CD4-positive, alpha-beta memory T cell (primary cell): ENCODE data around the gene MAB21L4. TPM values are rescaled to one million over a fixed set of nuclear protein-coding genes. Genes with fewer than 3 reads are reported as not detected.

Experiments used
- CTCF ChIA-PET: fragments of 350-600 bp; sonication (Branson Sonifier 250); formaldehyde crosslinking; loops from one replicate; lab custom pipeline; 2021; ENCODE audit warnings: inconsistent platforms; ENCODE audit not compliant: partially characterized antibody; lab: Charles Lee
- POLR2A ChIA-PET: fragments of 350-600 bp; sonication (Branson Sonifier 250); formaldehyde crosslinking; loops from one replicate; lab custom pipeline; 2021; ENCODE audit not compliant: partially characterized antibody; lab: Charles Lee
- DNase-seq, 5 donors: peaks; one replicate each; pipeline versions ENCODE4 v3.0.0 to v3.0.0-alpha.2; 2020 to 2022; ENCODE audit warnings: mixed read lengths in 1 of 5
- H3K27ac ChIP-seq: one replicate; pipeline ENCODE4 v1.7.0; 2013; ENCODE audit warnings: low read depth, low read length
- H3K27me3 ChIP-seq: 2 replicates; pipeline ENCODE4 v1.7.0; 2013; ENCODE audit warnings: mild to moderate bottlenecking, low read length, moderate library complexity; ENCODE audit not compliant: insufficient read depth
- H3K36me3 ChIP-seq: 2 replicates; pipeline ENCODE4 v1.7.0; 2013; ENCODE audit warnings: mild to moderate bottlenecking, low read length, moderate library complexity; ENCODE audit not compliant: insufficient read depth
- H3K4me1 ChIP-seq: 2 replicates; pipeline ENCODE4 v1.7.0; 2013; ENCODE audit warnings: mild to moderate bottlenecking, low read length, moderate library complexity; ENCODE audit not compliant: insufficient read depth
- H3K4me3 ChIP-seq, 2 donors: one replicate each; pipeline ENCODE4 v1.7.0; 2013; ENCODE audit warnings: low read length in 2 of 2, mild to moderate bottlenecking in 1 of 2
- H3K9me3 ChIP-seq, 2 donors: one replicate each; pipeline ENCODE4 v1.7.0; 2013; ENCODE audit warnings: low read length in 2 of 2, control low read depth in 1 of 2; ENCODE audit not compliant: control insufficient read depth in 1 of 2
- H3K27ac Mint-ChIP-seq, 7 donors: one replicate each; pipeline ENCODE4 v1.8.0; 2020 to 2021; ENCODE audit warnings: mixed read lengths in 7 of 7, mild to moderate bottlenecking in 6 of 7, inconsistent platforms in 3 of 7, moderate library complexity in 3 of 7
- H3K27me3 Mint-ChIP-seq, 2 donors: one replicate each; pipeline ENCODE4 v1.8.0; 2020 to 2021; ENCODE audit warnings: mixed read lengths in 2 of 2
- H3K36me3 Mint-ChIP-seq, 2 donors: one replicate each; pipeline ENCODE4 v1.8.0; 2020 to 2021; ENCODE audit warnings: mixed read lengths in 2 of 2, inconsistent platforms in 1 of 2, mild to moderate bottlenecking in 1 of 2
- H3K4me1 Mint-ChIP-seq, 4 donors: one replicate each; pipeline ENCODE4 v1.8.0; 2020 to 2021; ENCODE audit warnings: mixed read lengths in 4 of 4, mild to moderate bottlenecking in 1 of 4
- H3K4me3 Mint-ChIP-seq, 8 donors: one replicate each; pipeline ENCODE4 v1.8.0; 2020 to 2021; ENCODE audit warnings: mixed read lengths in 8 of 8, mild to moderate bottlenecking in 7 of 8, moderate library complexity in 6 of 8, inconsistent platforms in 3 of 8
- H3K9me3 Mint-ChIP-seq, 8 donors: one replicate each; pipeline ENCODE4 v1.8.0; 2020 to 2021; ENCODE audit warnings: mixed read lengths in 8 of 8, mild to moderate bottlenecking in 5 of 8, inconsistent platforms in 3 of 8, moderate library complexity in 1 of 8
- intact Hi-C: fragments of 100-400 bp; cut with micrococcal nuclease; formaldehyde crosslinking; loops from one replicate; pipeline ENCODE4 v1.15.1; 2023
- polyA plus RNA-seq, 2 donors: library from polyadenylated mRNA; unstranded; fragments of 300-500 nt; fragmentation: Illumina TruSeq; gene quantifications; one replicate each; pipeline ENCODE4 v1.2.3, GENCODE V29; 2021
- total RNA-seq, 2 experiments: library from RNA; stranded (reverse); gene quantifications; one replicate each; pipeline ENCODE4 v1.2.3, GENCODE V29; 2021

Gene MAB21L4
- total and polyA plus RNA-seq, 4 experiments from 2014 or later = not detected

- DNase-seq = no peak
- H3K9me3 ChIP-seq = no peaks in the 10 kb centered on the region
- H3K36me3 Mint-ChIP-seq = no peaks in the 10 kb centered on the region
- H3K27ac Mint-ChIP-seq = no peak overlapping the region
- intact Hi-C loops = no loop called here
- H3K4me3 Mint-ChIP-seq = no peak overlapping the region
- H3K36me3 ChIP-seq = no peaks in the 10 kb centered on the region
- H3K4me3 ChIP-seq = no peak overlapping the region
- POLR2A ChIA-PET = no interaction called here
- H3K27me3 ChIP-seq = no peaks in the 10 kb centered on the region
- no peaks in the 10 kb centered on the region for H3K4me1 ChIP-seq
- H3K27ac ChIP-seq = no peak overlapping the region
- H3K4me1 Mint-ChIP-seq = no peaks in the 10 kb centered on the region
- CTCF ChIA-PET = no interaction called here
- H3K9me3 Mint-ChIP-seq = no peaks in the 10 kb centered on the region
- H3K27me3 Mint-ChIP-seq = peaks cover 0 to 2% of the 10 kb centered on the region in 2 donors
These were observed 26.5 kb upstream of the MAB21L4 start for GRCh38 chr2:240922245-240922981.

- Histone ChIP-seq H3K4me1 (no peaks in the 10 kb centered on the region), H3K4me3 (no peak overlapping the region), H3K36me3 (no peaks in the 10 kb centered on the region), H3K27me3 (no peaks in the 10 kb centered on the region), H3K9me3 (no peaks in the 10 kb centered on the region), H3K27ac (no peak overlapping the region)
- DNase-seq = no peak
- intact Hi-C loops = no loop called here
- Mint-ChIP-seq H3K9me3 (no peaks in the 10 kb centered on the region), H3K36me3 (no peaks in the 10 kb centered on the region), H3K27me3 (peaks cover 0 to 3% of the 10 kb centered on the region in 2 donors), H3K4me3 (no peak overlapping the region), H3K4me1 (no peaks in the 10 kb centered on the region), H3K27ac (no peak overlapping the region)
- POLR2A ChIA-PET = no interaction called here
- CTCF ChIA-PET = no interaction called here
These were observed 26.0 kb upstream of the MAB21L4 start for GRCh38 chr2:240921995-240922244.

GRCh38 chr2:240921311-240921994, 25.5 kb upstream of the MAB21L4 start:
- H3K36me3 ChIP-seq = no peaks in the 10 kb centered on the region
- no peaks in the 10 kb centered on the region for H3K9me3 Mint-ChIP-seq
- H3K4me3 ChIP-seq = no peak overlapping the region
- POLR2A ChIA-PET = no interaction called here
- H3K27ac ChIP-seq = no peak overlapping the region
- no peaks in the 10 kb centered on the region for H3K9me3 ChIP-seq
- H3K36me3 Mint-ChIP-seq = no peaks in the 10 kb centered on the region
- CTCF ChIA-PET = no interaction called here
- intact Hi-C loops = no loop called here
- no peak for DNase-seq
- no peaks in the 10 kb centered on the region for H3K27me3 ChIP-seq
- H3K4me3 Mint-ChIP-seq = no peak overlapping the region
- no peaks in the 10 kb centered on the region for H3K4me1 ChIP-seq
- peaks cover 0 to 3% of the 10 kb centered on the region in 2 donors for H3K27me3 Mint-ChIP-seq
- no peaks in the 10 kb centered on the region for H3K4me1 Mint-ChIP-seq
- no peak overlapping the region for H3K27ac Mint-ChIP-seq

GRCh38 chr2:240920783-240921231, 24.9 kb upstream of the MAB21L4 start:
- no peak for DNase-seq
- H3K27ac Mint-ChIP-seq = no peak overlapping the region
- H3K9me3 ChIP-seq = no peaks in the 10 kb centered on the region
- H3K4me1 Mint-ChIP-seq = no peaks in the 10 kb centered on the region
- H3K9me3 Mint-ChIP-seq = no peaks in the 10 kb centered on the region
- H3K4me3 ChIP-seq = no peak overlapping the region
- CTCF ChIA-PET = no interaction called here
- H3K27me3 ChIP-seq = no peaks in the 10 kb centered on the region
- intact Hi-C loops = no loop called here
- no peaks in the 10 kb centered on the region for H3K4me1 ChIP-seq
- no peaks in the 10 kb centered on the region for H3K36me3 ChIP-seq
- H3K27ac ChIP-seq = no peak overlapping the region
- H3K27me3 Mint-ChIP-seq = peaks cover 0 to 3% of the 10 kb centered on the region in 2 donors
- H3K36me3 Mint-ChIP-seq = no peaks in the 10 kb centered on the region
- H3K4me3 Mint-ChIP-seq = no peak overlapping the region
- POLR2A ChIA-PET = no interaction called here

GRCh38 chr2:240919786-240920782, 24.1 kb upstream of the MAB21L4 start:
- H3K27ac ChIP-seq = no peak overlapping the region
- no peak overlapping the region for H3K4me3 Mint-ChIP-seq
- no peak overlapping the region for H3K4me3 ChIP-seq
- intact Hi-C loops = no loop called here
- CTCF ChIA-PET = no interaction called here
- POLR2A ChIA-PET = no interaction called here
- no peak for DNase-seq
- H3K9me3 Mint-ChIP-seq = no peaks in the 10 kb centered on the region
- no peaks in the 10 kb centered on the region for H3K27me3 ChIP-seq
- H3K4me1 Mint-ChIP-seq = no peaks in the 10 kb centered on the region
- H3K27ac Mint-ChIP-seq = no peak overlapping the region
- H3K27me3 Mint-ChIP-seq = peaks cover 3 to 6% of the 10 kb centered on the region in 2 donors
- no peaks in the 10 kb centered on the region for H3K9me3 ChIP-seq
- H3K4me1 ChIP-seq = no peaks in the 10 kb centered on the region
- no peaks in the 10 kb centered on the region for H3K36me3 Mint-ChIP-seq
- H3K36me3 ChIP-seq = no peaks in the 10 kb centered on the region

GRCh38 chr2:240919161-240919781, 23.3 kb upstream of the MAB21L4 start:
- H3K9me3 ChIP-seq = no peaks in the 10 kb centered on the region
- no peak for DNase-seq
- no peak overlapping the region for H3K4me3 ChIP-seq
- no peaks in the 10 kb centered on the region for H3K27me3 ChIP-seq
- intact Hi-C loops = no loop called here
- peaks cover 3 to 6% of the 10 kb centered on the region in 2 donors for H3K27me3 Mint-ChIP-seq
- H3K4me3 Mint-ChIP-seq = no peak overlapping the region
- no peaks in the 10 kb centered on the region for H3K4me1 Mint-ChIP-seq
- H3K27ac ChIP-seq = no peak overlapping the region
- H3K4me1 ChIP-seq = no peaks in the 10 kb centered on the region
- H3K27ac Mint-ChIP-seq = no peak overlapping the region
- no peaks in the 10 kb centered on the region for H3K36me3 Mint-ChIP-seq
- CTCF ChIA-PET = no interaction called here
- no peaks in the 10 kb centered on the region for H3K36me3 ChIP-seq
- POLR2A ChIA-PET = no interaction called here
- H3K9me3 Mint-ChIP-seq = no peaks in the 10 kb centered on the region
